Small intestine (tissue), 7 donors: ENCODE results near the gene ACKR2. TPM values are rescaled to one million over a fixed set of nuclear protein-coding genes. Genes with fewer than 3 reads are reported as not detected.

Experiments used
- DNase-seq, 2 donors: peaks; one replicate each; pipeline versions ENCODE4 v3.0.0 to v3.0.0-alpha.2; 2013
- FAIRE-seq: peaks from 2 replicates; lab custom pipeline; 2012; peaks lifted over from hg19 to GRCh38; lab: Jason Lieb, UNC
- H3K27ac ChIP-seq, 3 donors: one replicate each; pipeline ENCODE4 v1.5.1; 2013; ENCODE audit warnings: low read length in 2 of 3, mild to moderate bottlenecking in 2 of 3, control low read depth in 1 of 3, inconsistent platforms in 1 of 3, low read depth in 1 of 3, moderate library complexity in 1 of 3
- H3K27me3 ChIP-seq, 3 donors: one replicate each; pipeline ENCODE4 v1.6.1; 2013; ENCODE audit warnings: low read length in 3 of 3, inconsistent platforms in 1 of 3; ENCODE audit not compliant: control insufficient read depth in 3 of 3, insufficient read depth in 3 of 3
- H3K36me3 ChIP-seq, 3 donors: one replicate each; pipeline ENCODE4 v1.6.1; 2013; ENCODE audit warnings: low read length in 3 of 3, inconsistent platforms in 1 of 3, low read depth in 1 of 3, mild to moderate bottlenecking in 1 of 3, moderate library complexity in 1 of 3; ENCODE audit not compliant: control insufficient read depth in 3 of 3, insufficient read depth in 2 of 3
- H3K4me1 ChIP-seq, 3 donors: one replicate each; pipeline ENCODE4 v1.6.1; 2013; ENCODE audit warnings: low read length in 2 of 3, inconsistent platforms in 1 of 3, low read depth in 1 of 3, mild to moderate bottlenecking in 1 of 3, moderate library complexity in 1 of 3; ENCODE audit not compliant: control insufficient read depth in 3 of 3, insufficient read depth in 2 of 3
- H3K4me3 ChIP-seq, 3 donors: one replicate each; pipeline ENCODE4 v1.5.1; 2013; ENCODE audit warnings: low read length in 3 of 3, control low read depth in 1 of 3, inconsistent platforms in 1 of 3, low read depth in 1 of 3, mild to moderate bottlenecking in 1 of 3, moderate library complexity in 1 of 3
- H3K9me3 ChIP-seq, 2 donors: one replicate each; pipeline ENCODE4 v1.6.1; 2013; ENCODE audit warnings: low read depth in 1 of 2, low read length in 1 of 2; ENCODE audit not compliant: control insufficient read depth in 2 of 2, insufficient read depth in 1 of 2
- WGBS, 3 donors: extraction: QIAGEN DNeasy Blood & Tissue Kit; methylation state at CpG; one replicate each; pipeline ENCODE4 v1.1.7; 2013; 5-methylcytosine and 5-hydroxymethylcytosine counted together
- polyA plus RNA-seq, 4 donors: library from polyadenylated mRNA; stranded (reverse) in 3 of 4; unstranded in 1 of 4; fragments of 200-250 nt in 3 of 4; fragments of 120-200 nt in 1 of 4; gene quantifications; one replicate each; pipeline versions ENCODE4 v1.2.1 to v1.2.3, GENCODE V29; 2013
- donor health status: healthy with polysubstance abuse.
- donor health status: control.
- donor health status: control.
- donor health status: Bipolar disorder and iron deficiency.
- donor health status: healthy.

ACKR2 gene
- polyA plus RNA-seq, 4 donors = 0.22 to 2.5 (median 1.3) TPM

- DNase-seq (no peak), FAIRE-seq (no peak)
- H3K36me3 ChIP-seq = no peaks in the 10 kb centered on the region
- peaks cover 0 to 28% (median 0%) of the 10 kb centered on the region in 3 donors for H3K4me1 ChIP-seq
- H3K27ac ChIP-seq = no peak overlapping the region
- no peaks in the 10 kb centered on the region for H3K9me3 ChIP-seq
- H3K27me3 ChIP-seq = no peaks in the 10 kb centered on the region
- WGBS, 3 donors = 88 to 93% (median 89%) methylated on average over 3 of the region's 3 CpGs
- H3K4me3 ChIP-seq = no peak overlapping the region
Observed at GRCh38 chr3:42850263-42850662, 41.0 kb downstream of the ACKR2 start.

- Histone ChIP-seq H3K9me3 (no peaks in the 10 kb centered on the region), H3K4me1 (peaks cover 0 to 36% (median 7%) of the 10 kb centered on the region in 3 donors), H3K4me3 (no peak overlapping the region), H3K27ac (peak overlapping the region in 1 of 3 donors; percentile 17), H3K36me3 (no peaks in the 10 kb centered on the region), H3K27me3 (no peaks in the 10 kb centered on the region)
- FAIRE-seq (no peak), DNase-seq (no peak)
- WGBS, 3 donors = 89 to 95% (median 91%) methylated on average over 6 of the region's 6 CpGs
Observed at GRCh38 chr3:42851228-42851834, 42.1 kb downstream of the ACKR2 start.

GRCh38 chr3:42852441-42852840 is 43.2 kb downstream of the ACKR2 start:
- WGBS, 3 donors = 32 to 46% (median 34%) methylated on average over 2 of the region's 2 CpGs
- H3K27ac ChIP-seq = peak overlapping the region in 1 of 3 donors; percentile 41
- H3K4me3 ChIP-seq = no peak overlapping the region
- H3K4me1 ChIP-seq = peaks cover 0 to 36% (median 7%) of the 10 kb centered on the region in 3 donors
- no peaks in the 10 kb centered on the region for H3K9me3 ChIP-seq
- H3K36me3 ChIP-seq = no peaks in the 10 kb centered on the region
- DNase-seq (peak; percentile 37 to 58), FAIRE-seq (no peak)
- H3K27me3 ChIP-seq = no peaks in the 10 kb centered on the region

- peaks cover 0 to 36% (median 7%) of the 10 kb centered on the region in 3 donors for H3K4me1 ChIP-seq
- 72 to 80% (median 76%) methylated on average over 1 of the region's 1 CpG for WGBS, 3 donors
- FAIRE-seq (no peak), DNase-seq (no peak)
- H3K4me3 ChIP-seq = no peak overlapping the region
- H3K9me3 ChIP-seq = no peaks in the 10 kb centered on the region
- H3K27ac ChIP-seq = peak overlapping the region in 1 of 3 donors; percentile 41
- H3K36me3 ChIP-seq = no peaks in the 10 kb centered on the region
- no peaks in the 10 kb centered on the region for H3K27me3 ChIP-seq
Observed at GRCh38 chr3:42853056-42853455, 43.8 kb downstream of the ACKR2 start.

GRCh38 chr3:42853739-42854302 is 44.6 kb downstream of the ACKR2 start:
- Histone ChIP-seq H3K4me1 (peaks cover 0 to 36% (median 7%) of the 10 kb centered on the region in 3 donors), H3K36me3 (no peaks in the 10 kb centered on the region), H3K4me3 (no peak overlapping the region), H3K9me3 (no peaks in the 10 kb centered on the region), H3K27me3 (no peaks in the 10 kb centered on the region), H3K27ac (no peak overlapping the region)
- DNase-seq = no peak
- WGBS, 3 donors = 78 to 88% (median 83%) methylated on average over 4 of the region's 4 CpGs
- no peak for FAIRE-seq

- Histone ChIP-seq H3K4me1 (peaks cover 0 to 36% (median 7%) of the 10 kb centered on the region in 3 donors), H3K36me3 (no peaks in the 10 kb centered on the region), H3K27me3 (no peaks in the 10 kb centered on the region), H3K4me3 (no peak overlapping the region), H3K27ac (peak overlapping the region in 1 of 3 donors; percentile 67), H3K9me3 (no peaks in the 10 kb centered on the region)
- no peak for FAIRE-seq
- DNase-seq = no peak
Observed at GRCh38 chr3:42855219-42855546, 45.9 kb downstream of the ACKR2 start.

- no peaks in the 10 kb centered on the region for H3K9me3 ChIP-seq
- H3K36me3 ChIP-seq = no peaks in the 10 kb centered on the region
- H3K27ac ChIP-seq = peak overlapping the region; percentile 1 to 67 (median 27)
- no peaks in the 10 kb centered on the region for H3K27me3 ChIP-seq
- H3K4me1 ChIP-seq = peaks cover 0 to 36% (median 7%) of the 10 kb centered on the region in 3 donors
- DNase-seq = peak; percentile 65 to 86
- WGBS, 3 donors = 5 to 50% (median 23%) methylated on average over 4 of the region's 4 CpGs
- no peak for FAIRE-seq
- H3K4me3 ChIP-seq = no peak overlapping the region
Observed at GRCh38 chr3:42855547-42856380, 46.5 kb downstream of the ACKR2 start.

GRCh38 chr3:42856544-42856943 is 47.3 kb downstream of the ACKR2 start:
- H3K4me1 ChIP-seq = peaks cover 0 to 34% (median 7%) of the 10 kb centered on the region in 3 donors
- no peaks in the 10 kb centered on the region for H3K27me3 ChIP-seq
- WGBS, 3 donors = 80 to 96% (median 85%) methylated on average over 3 of the region's 3 CpGs
- no peak overlapping the region for H3K4me3 ChIP-seq
- H3K9me3 ChIP-seq = no peaks in the 10 kb centered on the region
- FAIRE-seq (no peak), DNase-seq (no peak)
- H3K36me3 ChIP-seq = no peaks in the 10 kb centered on the region
- peak overlapping the region in 1 of 3 donors; percentile 66 for H3K27ac ChIP-seq
